Measurements from ENCODE around the gene CHCHD3.

DNA sequence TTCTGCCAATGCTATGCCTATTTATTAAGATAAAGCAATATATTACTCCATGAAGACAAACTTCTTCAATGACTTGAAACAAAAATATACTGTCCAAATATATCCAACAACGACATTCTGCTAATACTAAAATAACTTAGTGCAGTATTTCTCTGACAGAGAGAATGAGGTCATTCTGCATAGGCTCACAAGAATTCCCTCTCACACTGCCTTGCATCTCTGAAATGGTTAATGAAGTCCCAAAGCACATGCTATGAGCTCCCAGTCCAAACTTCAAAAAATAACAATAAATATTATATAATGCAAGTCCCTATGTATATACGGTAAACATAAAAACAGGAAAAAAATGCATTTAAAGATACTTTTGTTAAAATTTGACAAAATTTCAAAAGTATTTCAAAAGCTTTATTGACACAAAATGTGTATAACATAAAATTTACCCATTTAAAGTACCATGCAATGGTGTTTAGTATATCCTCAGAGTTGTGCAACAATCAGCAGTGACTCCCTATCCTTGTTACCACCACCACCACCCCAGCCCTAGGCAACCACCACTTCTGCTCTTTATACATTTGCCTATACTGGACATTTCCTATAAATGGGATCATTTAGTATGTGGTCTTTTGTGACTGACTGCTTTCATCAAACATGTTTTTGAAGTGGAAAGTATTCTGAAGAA is 27.6 kb downstream of the CHCHD3 start:
- TF ChIP-seq, protein P1, sequence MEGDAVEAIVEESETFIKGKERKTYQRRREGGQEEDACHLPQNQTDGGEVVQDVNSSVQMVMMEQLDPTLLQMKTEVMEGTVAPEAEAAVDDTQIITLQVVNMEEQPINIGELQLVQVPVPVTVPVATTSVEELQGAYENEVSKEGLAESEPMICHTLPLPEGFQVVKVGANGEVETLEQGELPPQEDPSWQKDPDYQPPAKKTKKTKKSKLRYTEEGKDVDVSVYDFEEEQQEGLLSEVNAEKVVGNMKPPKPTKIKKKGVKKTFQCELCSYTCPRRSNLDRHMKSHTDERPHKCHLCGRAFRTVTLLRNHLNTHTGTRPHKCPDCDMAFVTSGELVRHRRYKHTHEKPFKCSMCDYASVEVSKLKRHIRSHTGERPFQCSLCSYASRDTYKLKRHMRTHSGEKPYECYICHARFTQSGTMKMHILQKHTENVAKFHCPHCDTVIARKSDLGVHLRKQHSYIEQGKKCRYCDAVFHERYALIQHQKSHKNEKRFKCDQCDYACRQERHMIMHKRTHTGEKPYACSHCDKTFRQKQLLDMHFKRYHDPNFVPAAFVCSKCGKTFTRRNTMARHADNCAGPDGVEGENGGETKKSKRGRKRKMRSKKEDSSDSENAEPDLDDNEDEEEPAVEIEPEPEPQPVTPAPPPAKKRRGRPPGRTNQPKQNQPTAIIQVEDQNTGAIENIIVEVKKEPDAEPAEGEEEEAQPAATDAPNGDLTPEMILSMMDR (IDR thresholded peaks at IDR 0.05; ENCODE audit: low read depth, low read length): no peak
- no peak for TF ChIP-seq EZH2phosphoT487 (IDR thresholded peaks at IDR 0.05; ENCODE audit: low read depth)
